Mesodermal cell (in vitro differentiated cells): ENCODE results near the gene BCAS1.

Experiments
- H3K27ac ChIP-seq: 2 replicates; pipeline ENCODE4 v1.7.0; 2013; ENCODE audit warnings: mild to moderate bottlenecking, low read depth, low read length, moderate library complexity; ENCODE audit not compliant: severe bottlenecking
- H3K36me3 ChIP-seq: 2 replicates; pipeline ENCODE4 v1.7.1; 2013; ENCODE audit warnings: mild to moderate bottlenecking, low read length, moderate library complexity; ENCODE audit not compliant: control insufficient read depth, insufficient read depth
- H3K4me1 ChIP-seq: one replicate; pipeline ENCODE4 v1.7.1; 2013; ENCODE audit warnings: mild to moderate bottlenecking, low read length; ENCODE audit not compliant: insufficient read depth, control insufficient read depth, poor library complexity, severe bottlenecking
- H3K4me3 ChIP-seq: 2 replicates; pipeline ENCODE4 v1.7.0; 2013; ENCODE audit warnings: low read length, control low read depth, mild to moderate bottlenecking; ENCODE audit not compliant: insufficient read depth, poor library complexity, severe bottlenecking; ENCODE audit errors: extremely low read depth
- H3K9me3 ChIP-seq: 2 replicates; pipeline ENCODE4 v1.7.1; 2013; ENCODE audit warnings: mild to moderate bottlenecking, low read length, moderate library complexity; ENCODE audit not compliant: control insufficient read depth
- WGBS, 2 experiments: methylation state at CpG; one replicate each; pipeline ENCODE4 v1.1.5; 2013; ENCODE audit warnings: missing lambda C conversion rate in 2 of 2; ENCODE audit not compliant: insufficient coverage in 2 of 2; 5-methylcytosine and 5-hydroxymethylcytosine counted together

Gene BCAS1

DNA sequence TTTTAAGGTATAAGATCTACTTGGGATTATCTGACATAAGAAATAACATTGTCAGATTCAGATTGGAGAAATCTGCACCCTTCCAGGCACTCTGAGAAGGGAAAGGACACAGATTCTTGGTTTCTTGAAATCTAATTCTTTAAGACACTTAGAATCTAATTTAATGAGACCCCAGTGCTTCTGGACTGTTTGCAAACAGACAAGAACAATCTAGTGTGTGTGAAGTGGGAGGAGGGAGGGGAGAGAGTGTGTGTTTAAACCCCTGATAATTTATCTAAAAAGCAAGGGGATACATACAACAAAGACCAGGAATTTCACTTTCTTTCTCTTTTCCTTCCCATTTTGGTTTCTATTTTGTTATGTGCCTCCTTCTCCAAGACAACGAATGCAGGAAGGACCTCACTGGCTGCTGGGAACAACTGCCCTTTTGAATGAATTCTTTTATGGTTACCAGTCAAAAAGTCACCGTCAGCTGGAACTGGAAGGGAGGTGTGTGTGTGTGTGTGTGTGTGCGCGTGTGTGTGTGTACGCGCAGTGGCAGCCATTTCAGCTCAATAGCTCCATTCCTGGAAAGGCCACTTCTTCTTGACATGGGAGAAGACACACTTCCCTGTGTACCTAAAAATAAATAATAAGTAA lies 129.4 kb downstream of the BCAS1 start:
- Histone ChIP-seq H3K27ac (peak overlapping the region; percentile 93), H3K4me1 (peaks cover 37% of the 10 kb centered on the region), H3K4me3 (no peak overlapping the region), H3K36me3 (no peaks in the 10 kb centered on the region), H3K9me3 (no peaks in the 10 kb centered on the region)
- 0% methylated on average over 1 of the region's 6 CpGs for WGBS, 2 experiments

DNA sequence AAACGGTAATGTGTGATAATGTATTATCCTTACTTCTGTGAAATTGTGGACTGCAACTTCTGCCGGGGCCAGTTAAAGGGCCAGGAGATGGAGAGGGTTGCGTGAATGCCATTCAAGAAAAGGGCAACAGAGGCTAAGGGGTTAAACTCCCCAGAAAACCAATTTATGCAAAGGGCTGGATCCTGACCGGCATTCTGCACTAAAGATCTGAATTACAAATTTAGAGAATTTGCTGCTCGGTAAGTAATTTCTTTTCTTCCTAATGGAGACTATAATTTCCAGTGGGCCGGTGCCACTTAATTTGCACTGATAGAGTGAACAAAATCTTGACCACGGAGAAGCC lies 130.1 kb downstream of the BCAS1 start:
- peak overlapping the region; percentile 93 for H3K27ac ChIP-seq
- H3K4me3 ChIP-seq = peak overlapping the region; percentile 9
- H3K9me3 ChIP-seq = no peaks in the 10 kb centered on the region
- no peaks in the 10 kb centered on the region for H3K36me3 ChIP-seq
- 10% methylated on average over 3 of the region's 7 CpGs; no CpG with 5 or more reads in 1 of the 2 experiments for WGBS, 2 experiments
- peaks cover 43% of the 10 kb centered on the region for H3K4me1 ChIP-seq

DNA sequence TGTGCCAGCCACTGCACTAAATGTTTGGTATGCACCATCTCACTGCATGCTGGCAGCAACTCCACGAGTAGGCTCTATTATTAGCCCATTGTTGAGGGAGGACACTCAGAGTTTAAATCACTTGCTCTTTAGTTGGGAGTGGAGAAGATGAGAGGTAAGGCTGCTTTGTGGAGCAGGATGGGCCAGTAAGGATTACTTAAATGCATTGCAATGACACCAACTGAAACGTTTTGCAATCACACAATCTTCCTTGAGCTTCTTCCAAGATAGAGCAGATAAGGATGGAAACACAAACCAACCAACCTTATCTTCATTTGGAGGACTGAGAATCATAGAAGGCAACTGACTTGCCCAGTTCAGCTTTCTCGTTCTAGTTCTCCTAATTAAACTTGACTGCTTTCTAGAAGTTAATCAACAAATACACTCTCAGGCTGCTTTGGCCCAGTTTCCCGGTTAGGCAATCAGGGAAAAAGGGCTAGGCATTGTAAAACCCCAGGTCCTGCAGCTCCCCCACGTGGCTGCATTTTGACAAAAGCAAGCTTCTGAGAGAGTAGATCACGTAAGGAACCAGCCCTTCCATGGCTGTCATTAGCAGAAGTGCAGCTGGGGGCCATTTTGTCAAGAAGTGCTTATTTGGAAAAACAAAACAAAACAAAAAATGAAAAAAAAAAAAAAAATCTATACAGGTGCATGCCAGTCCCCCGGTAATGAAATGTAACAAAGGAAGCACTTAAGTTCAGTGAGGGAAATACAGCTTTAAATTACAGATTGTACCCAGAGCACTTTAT lies 130.6 kb downstream of the BCAS1 start:
- WGBS, 2 experiments = 4 to 10% methylated on average over 5 to 6 of the region's 7 CpGs
- H3K4me3 ChIP-seq = peak overlapping the region; percentile 9
- H3K27ac ChIP-seq = peak overlapping the region; percentile 93

DNA sequence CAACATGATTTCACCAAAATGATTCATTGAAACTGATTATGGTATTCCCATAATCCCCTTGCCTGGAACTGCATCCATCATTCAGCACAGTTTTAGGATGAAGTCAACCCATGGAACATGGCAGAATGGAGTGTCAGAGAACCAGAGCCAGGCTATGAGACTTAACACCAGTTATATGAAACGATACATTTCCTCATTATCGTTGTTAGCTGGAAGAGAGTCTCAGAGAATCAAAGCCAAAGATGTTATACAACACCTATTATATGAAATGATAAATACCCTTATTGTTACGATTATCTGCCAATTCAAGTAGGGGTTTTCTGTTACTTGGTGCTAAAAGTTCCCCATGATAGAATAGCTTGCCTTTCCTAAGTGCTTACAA lies 131.2 kb downstream of the BCAS1 start:
- Histone ChIP-seq H3K27ac (peak overlapping the region; percentile 93), H3K9me3 (no peaks in the 10 kb centered on the region), H3K36me3 (no peaks in the 10 kb centered on the region), H3K4me3 (no peak overlapping the region), H3K4me1 (peaks cover 54% of the 10 kb centered on the region)
- WGBS, 2 experiments = no CpG with 5 or more reads among the region's 3 CpGs

More for the DNA sequence above, 130.6 kb downstream of the BCAS1 start:
- Histone ChIP-seq H3K4me1 (peaks cover 49% of the 10 kb centered on the region), H3K36me3 (no peaks in the 10 kb centered on the region), H3K9me3 (no peaks in the 10 kb centered on the region)

- H3K9me3 ChIP-seq = no peaks in the 10 kb centered on the region
- H3K27ac ChIP-seq = no peak overlapping the region
- no peak overlapping the region for H3K4me3 ChIP-seq
- no peaks in the 10 kb centered on the region for H3K36me3 ChIP-seq
- H3K4me1 ChIP-seq = peaks cover 57% of the 10 kb centered on the region
- no CpG with 5 or more reads among the region's 1 CpG for WGBS, 2 experiments
These were observed 131.7 kb downstream of the BCAS1 start for GRCh38 chr20:53938739-53939138.

DNA sequence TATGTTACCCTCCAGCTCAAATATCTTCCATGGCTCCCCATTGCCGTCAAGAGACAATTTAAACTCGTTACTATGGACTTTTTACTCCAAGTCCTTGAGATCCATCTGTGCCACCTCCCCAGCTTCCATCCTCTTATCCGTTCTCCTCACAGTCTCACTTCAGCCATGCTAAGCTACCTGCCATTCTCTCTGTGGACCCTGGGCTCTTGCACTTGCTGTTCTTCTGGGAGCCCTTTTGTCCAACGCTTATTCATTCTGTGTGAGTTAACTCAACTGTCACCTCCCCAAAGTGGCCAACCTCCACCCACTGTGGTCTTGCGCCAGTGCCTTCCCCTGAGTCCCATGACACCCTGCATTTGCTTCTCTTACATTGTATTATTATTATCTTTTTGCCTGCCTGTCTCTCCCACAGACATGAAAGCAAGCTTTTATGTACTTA lies 132.4 kb downstream of the BCAS1 start:
- H3K36me3 ChIP-seq = no peaks in the 10 kb centered on the region
- H3K27ac ChIP-seq = no peak overlapping the region
- H3K4me3 ChIP-seq = no peak overlapping the region
- peaks cover 62% of the 10 kb centered on the region for H3K4me1 ChIP-seq
- no peaks in the 10 kb centered on the region for H3K9me3 ChIP-seq
- 84% methylated on average over 4 to 5 of the region's 5 CpGs for WGBS, 2 experiments

DNA sequence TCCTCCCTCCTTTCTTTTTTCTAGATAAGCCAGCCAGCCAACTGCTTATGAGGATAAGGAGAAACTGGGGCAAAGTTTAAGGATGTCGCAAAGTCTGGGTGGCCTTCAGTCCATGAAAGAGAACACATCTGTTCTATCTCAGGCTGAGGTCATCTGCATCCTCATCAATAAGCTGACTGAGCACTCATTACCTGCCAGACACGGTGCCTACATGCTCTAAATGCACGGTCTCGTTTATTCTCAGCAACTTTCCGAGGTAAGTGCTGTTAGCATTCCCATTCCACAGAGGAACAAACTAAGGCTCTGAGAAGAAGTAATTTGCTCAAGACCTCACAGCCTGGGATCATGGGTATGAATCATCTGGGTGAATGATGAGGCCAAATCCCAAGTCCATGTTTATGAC lies 133.1 kb downstream of the BCAS1 start:
- Histone ChIP-seq H3K4me1 (peaks cover 60% of the 10 kb centered on the region), H3K4me3 (no peak overlapping the region), H3K36me3 (no peaks in the 10 kb centered on the region), H3K27ac (no peak overlapping the region), H3K9me3 (no peaks in the 10 kb centered on the region)
- WGBS, 2 experiments = 91 to 94% methylated on average over 2 to 5 of the region's 5 CpGs

DNA sequence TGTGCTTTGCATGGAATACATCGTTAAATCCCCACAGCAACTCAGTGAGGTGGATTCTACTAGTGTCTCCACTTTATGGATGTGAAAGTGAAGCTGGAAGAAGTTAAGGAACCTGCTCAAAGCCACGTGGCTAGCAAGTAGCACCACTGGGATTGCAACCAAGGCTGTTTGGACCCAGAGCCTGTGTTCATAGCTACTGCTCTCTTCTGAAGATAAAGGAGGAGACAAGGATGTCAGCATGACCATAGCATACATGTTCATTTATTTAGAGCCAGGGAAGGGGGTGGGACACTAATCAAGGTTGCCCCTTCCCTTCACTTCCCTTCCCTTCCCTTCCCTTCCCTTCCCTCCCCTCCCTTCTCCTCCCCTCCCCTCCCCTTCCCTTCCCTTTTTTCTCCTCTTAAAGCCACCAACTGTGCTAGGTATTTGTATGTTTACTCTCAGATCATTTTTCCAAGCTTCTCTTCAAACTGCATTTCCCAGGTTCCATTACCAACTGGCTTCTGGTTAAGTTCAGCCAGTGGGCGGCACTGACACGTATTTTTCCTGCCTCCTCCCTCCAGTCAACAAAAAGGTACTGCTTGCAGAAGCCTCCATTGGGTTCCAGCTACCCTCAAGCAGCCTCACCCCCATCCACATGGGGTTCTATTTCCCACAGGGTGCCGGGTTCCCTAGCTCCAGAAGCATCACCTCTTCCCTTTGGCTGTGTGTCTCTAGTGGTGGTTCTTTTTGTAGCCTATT lies 134.9 kb downstream of the BCAS1 start:
- Histone ChIP-seq H3K36me3 (no peaks in the 10 kb centered on the region), H3K27ac (peak overlapping the region; percentile 92), H3K4me3 (no peak overlapping the region), H3K9me3 (no peaks in the 10 kb centered on the region), H3K4me1 (peaks cover 42% of the 10 kb centered on the region)
- WGBS, 2 experiments = 47 to 49% methylated on average over 3 to 4 of the region's 5 CpGs

DNA sequence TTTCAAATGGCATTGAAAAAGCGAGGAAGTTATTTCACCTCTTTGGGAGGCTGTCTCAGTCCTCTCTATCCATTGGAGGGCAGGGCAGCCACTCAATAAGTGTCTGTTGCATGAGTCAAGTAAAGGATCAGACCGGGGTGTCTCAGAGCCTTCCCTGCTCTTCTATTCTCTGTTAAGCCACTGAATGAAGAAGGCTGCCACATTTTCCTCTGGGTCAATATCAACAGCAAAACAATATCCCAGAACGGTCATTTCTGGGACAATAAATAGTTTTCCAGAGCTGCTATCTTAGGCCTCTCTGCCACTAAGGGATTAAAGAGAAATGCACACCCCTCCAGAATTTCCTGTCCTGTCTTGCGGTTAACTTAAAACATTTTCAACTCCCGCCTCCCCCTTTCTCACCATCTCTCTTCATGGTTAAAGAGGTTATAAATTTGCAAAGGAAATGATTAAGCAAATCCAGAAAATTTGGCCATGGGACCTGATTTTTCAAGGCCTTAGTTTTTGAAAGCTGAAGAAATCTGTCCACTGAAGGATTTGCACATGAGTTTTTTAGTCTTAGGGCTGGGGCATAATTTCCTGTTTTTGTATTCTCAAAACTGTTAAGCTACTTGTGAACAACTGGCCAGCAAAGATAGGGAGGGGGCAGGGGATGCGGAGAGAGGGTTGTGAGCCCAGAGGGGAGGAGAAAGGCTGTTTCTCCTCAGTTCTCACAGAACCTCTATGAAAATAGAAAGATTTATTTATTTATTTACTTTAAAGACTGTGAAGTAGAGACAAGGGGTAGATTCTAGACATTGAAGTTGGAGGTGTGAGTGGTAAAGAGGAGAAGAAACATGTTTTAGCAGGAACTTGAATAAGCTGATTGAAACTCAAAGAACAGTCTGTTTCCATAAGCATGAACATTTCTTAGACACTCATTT lies 135.7 kb downstream of the BCAS1 start:
- H3K36me3 ChIP-seq = no peaks in the 10 kb centered on the region
- H3K4me3 ChIP-seq = no peak overlapping the region
- peak overlapping the region; percentile 92 for H3K27ac ChIP-seq
- H3K4me1 ChIP-seq = peaks cover 35% of the 10 kb centered on the region
- 7 to 50% methylated on average over 1 to 3 of the region's 6 CpGs for WGBS, 2 experiments
- no peaks in the 10 kb centered on the region for H3K9me3 ChIP-seq

DNA sequence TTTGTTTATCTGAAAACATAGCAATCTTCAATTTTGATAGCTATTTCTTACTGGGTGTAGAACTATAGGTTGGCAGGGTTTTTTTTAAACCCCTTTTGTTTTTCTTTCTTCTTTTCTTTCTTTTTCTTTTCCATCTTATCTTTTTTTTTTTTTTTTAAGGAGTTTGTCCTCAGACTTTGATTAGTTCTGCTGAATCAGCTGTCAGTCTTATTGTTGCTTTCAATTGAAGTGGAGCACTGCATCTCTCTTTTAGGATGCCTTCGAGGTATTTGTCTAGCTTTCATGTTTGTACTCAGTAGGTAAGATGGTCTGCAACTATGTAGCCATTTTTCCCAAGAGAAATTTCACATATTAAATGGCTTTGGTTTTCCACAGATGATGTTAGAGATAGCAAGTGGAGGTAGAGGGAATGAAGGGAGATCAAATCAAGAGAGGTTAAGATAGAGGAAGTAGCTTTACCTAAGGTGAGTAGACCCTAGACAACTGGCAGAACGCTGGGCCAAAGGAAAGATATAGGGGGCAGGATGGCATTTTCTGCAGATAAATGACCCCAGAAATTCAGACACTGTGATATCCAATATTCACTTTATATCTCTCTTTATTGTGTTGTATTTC lies 137.1 kb downstream of the BCAS1 start:
- no peaks in the 10 kb centered on the region for H3K9me3 ChIP-seq
- no peak overlapping the region for H3K4me3 ChIP-seq
- H3K27ac ChIP-seq = peak overlapping the region; percentile 53
- peaks cover 29% of the 10 kb centered on the region for H3K4me1 ChIP-seq
- 100% methylated on average over 1 of the region's 2 CpGs; no CpG with 5 or more reads in 1 of the 2 experiments for WGBS, 2 experiments
- H3K36me3 ChIP-seq = no peaks in the 10 kb centered on the region
